Measurements from ENCODE around the gene RAB27B.

GRCh38 chr18:54888933-54889332 lies 60.7 kb downstream of the RAB27B start:
- TF ChIP-seq POLR2AphosphoS5 (IDR thresholded peaks at IDR 0.05; ENCODE audit: insufficient read depth in 1 of 2, low read depth in 1 of 2) (no peak), CTCF (IDR thresholded peaks at IDR 0.05) (no peak)

Measured in vagina (tissue), 2 donors.